Activated T-helper 1 cell treated with anti-CD3 and anti-CD28 coated beads, Interleukin-12 subunit alpha, Interleukin-12 subunit beta, Interleukin-2, Interleukin-4 antibody, amounts not matched to agents 30 ng/mL and 10 ng/mL and 1 ng/mL, durations not matched to agents 14 hours and 24 hours and 36 hours (primary cell): ENCODE data around the gene ALOX5. TPM values are rescaled to one million over a fixed set of nuclear protein-coding genes. Genes with fewer than 3 reads are reported as not detected.
A peak's percentile ranks its signal among the peaks of the same experiment; 100 is the strongest.
"Not testable (repeated sequence)": the region's sequence is repeated elsewhere in the genome, so short reads cannot be mapped to it uniquely, and the experiment has no call there.

Experiments used
- DNase-seq: peaks from one replicate; pipeline ENCODE4 v3.0.0; 2021; ENCODE audit warnings: low spot score
- H3K27ac Mint-ChIP-seq: one replicate; pipeline ENCODE4 v1.8.0; 2021; ENCODE audit warnings: mild to moderate bottlenecking, mixed read lengths
- H3K27me3 Mint-ChIP-seq: one replicate; pipeline ENCODE4 v1.8.0; 2022; ENCODE audit warnings: mild to moderate bottlenecking, moderate library complexity, mixed read lengths; ENCODE audit not compliant: insufficient read depth
- H3K36me3 Mint-ChIP-seq: one replicate; pipeline ENCODE4 v1.8.0; 2021; ENCODE audit warnings: low read depth, mixed read lengths
- H3K4me1 Mint-ChIP-seq: one replicate; pipeline ENCODE4 v1.8.0; 2021; ENCODE audit warnings: low read depth, mixed read lengths
- H3K4me3 Mint-ChIP-seq: one replicate; pipeline ENCODE4 v1.8.0; 2021; ENCODE audit warnings: mild to moderate bottlenecking, moderate library complexity, mixed read lengths
- H3K9me3 Mint-ChIP-seq: one replicate; pipeline ENCODE4 v1.8.0; 2021; ENCODE audit warnings: mixed read lengths
- intact Hi-C: fragments of 100-400 bp; cut with micrococcal nuclease; formaldehyde crosslinking; loops from one replicate; pipeline ENCODE4 v1.15.1; 2024
- total RNA-seq: library from RNA; stranded (reverse); gene quantifications from 2 replicates; pipeline ENCODE4 v1.2.3, GENCODE V29; 2022

The ALOX5 gene
- total RNA-seq = 2.9 and 3.1 TPM in 2 replicates

- Mint-ChIP-seq H3K9me3 (no peaks in the 10 kb centered on the region), H3K27me3 (peaks cover 59% of the 10 kb centered on the region), H3K4me3 (peak within 1 kb of the TSS; percentile 87), H3K4me1 (peaks cover 37% of the 10 kb centered on the region), H3K36me3 (peaks cover 2% of the 10 kb centered on the region), H3K27ac (peak within 1 kb of the TSS; percentile 67)
- peak; percentile 48 for DNase-seq
- intact Hi-C loops = loop anchor here (1.0 to 10.0 kb wide), 6 partner anchors 20 to 651 kb away; partner anchors contain the start of genes ZFAND4 and ZNF22
Observed at GRCh38 chr10:45373576-45374349, at the start of gene ALOX5. Gene ALOX5 (plus strand): TSS chr10:45374216. CDS start chr10:45374280, 64 bp downstream.

GRCh38 chr10:45325116-45325515 is 48.9 kb upstream of the ALOX5 start:
- intact Hi-C loops = no loop called here
- Mint-ChIP-seq H3K27me3 (peaks cover 41% of the 10 kb centered on the region), H3K9me3 (peaks cover 28% of the 10 kb centered on the region), H3K27ac (no peak overlapping the region), H3K4me3 (no peak overlapping the region), H3K36me3 (no peaks in the 10 kb centered on the region), H3K4me1 (no peaks in the 10 kb centered on the region)
- no peak for DNase-seq

- H3K4me1 Mint-ChIP-seq, intact Hi-C loops, H3K4me3 Mint-ChIP-seq, DNase-seq, H3K36me3 Mint-ChIP-seq, H3K27ac Mint-ChIP-seq: not testable (repeated sequence)
- H3K9me3 Mint-ChIP-seq = peaks cover 22% of the 10 kb centered on the region
- H3K27me3 Mint-ChIP-seq = peaks cover 48% of the 10 kb centered on the region
Observed at GRCh38 chr10:45326864-45327263, 47.2 kb upstream of the ALOX5 start.

GRCh38 chr10:45331824-45332223 is 42.2 kb upstream of the ALOX5 start:
- H3K4me1 Mint-ChIP-seq, H3K4me3 Mint-ChIP-seq, intact Hi-C loops, H3K27ac Mint-ChIP-seq, DNase-seq, H3K36me3 Mint-ChIP-seq: not testable (repeated sequence)
- peaks cover 15% of the 10 kb centered on the region for H3K9me3 Mint-ChIP-seq
- peaks cover 33% of the 10 kb centered on the region for H3K27me3 Mint-ChIP-seq

- no peak overlapping the region for H3K4me3 Mint-ChIP-seq
Observed at GRCh38 chr10:45339894-45340293, 34.1 kb upstream of the ALOX5 start.

GRCh38 chr10:45340420-45340819 is 33.6 kb upstream of the ALOX5 start:
- H3K4me1 Mint-ChIP-seq, H3K36me3 Mint-ChIP-seq, DNase-seq, H3K4me3 Mint-ChIP-seq, intact Hi-C loops, H3K27me3 Mint-ChIP-seq, H3K27ac Mint-ChIP-seq: not testable (repeated sequence)
- peaks cover 12% of the 10 kb centered on the region for H3K9me3 Mint-ChIP-seq

More at GRCh38 chr10:45339894-45340293, 34.1 kb upstream of the ALOX5 start:
- DNase-seq = no peak
- Mint-ChIP-seq H3K36me3 (no peaks in the 10 kb centered on the region), H3K27ac (no peak overlapping the region), H3K27me3 (peaks cover 11% of the 10 kb centered on the region), H3K4me1 (no peaks in the 10 kb centered on the region), H3K9me3 (peaks cover 12% of the 10 kb centered on the region)
- intact Hi-C loops = no loop called here

GRCh38 chr10:45346652-45347335 is 27.2 kb upstream of the ALOX5 start:
- Mint-ChIP-seq H3K27me3 (peaks cover 11% of the 10 kb centered on the region), H3K9me3 (peaks cover 13% of the 10 kb centered on the region)
- DNase-seq, H3K36me3 Mint-ChIP-seq, H3K4me3 Mint-ChIP-seq, H3K4me1 Mint-ChIP-seq, intact Hi-C loops, H3K27ac Mint-ChIP-seq: not testable (repeated sequence)

- peaks cover 11% of the 10 kb centered on the region for H3K27me3 Mint-ChIP-seq
- intact Hi-C loops, H3K27ac Mint-ChIP-seq, H3K4me1 Mint-ChIP-seq, H3K36me3 Mint-ChIP-seq, DNase-seq, H3K4me3 Mint-ChIP-seq: not testable (repeated sequence)
- peaks cover 13% of the 10 kb centered on the region for H3K9me3 Mint-ChIP-seq
Observed at GRCh38 chr10:45347464-45347863, 26.6 kb upstream of the ALOX5 start.

GRCh38 chr10:45348196-45348765 is 25.7 kb upstream of the ALOX5 start:
- peaks cover 11% of the 10 kb centered on the region for H3K27me3 Mint-ChIP-seq
- H3K4me1 Mint-ChIP-seq = peaks cover 14% of the 10 kb centered on the region
- H3K27ac Mint-ChIP-seq, DNase-seq, H3K36me3 Mint-ChIP-seq, H3K4me3 Mint-ChIP-seq, intact Hi-C loops: not testable (repeated sequence)
- peaks cover 13% of the 10 kb centered on the region for H3K9me3 Mint-ChIP-seq

GRCh38 chr10:45353186-45353585 is 20.8 kb upstream of the ALOX5 start:
- intact Hi-C loops = loop anchor here (1.0 to 2.0 kb wide), 4 partner anchors 20 to 117 kb away; no protein-coding TSS in a partner anchor
- DNase-seq = no peak
- Mint-ChIP-seq H3K9me3 (peaks cover 7% of the 10 kb centered on the region), H3K4me1 (peaks cover 42% of the 10 kb centered on the region), H3K27ac (peak overlapping the region; percentile 56), H3K36me3 (no peaks in the 10 kb centered on the region), H3K27me3 (peaks cover 8% of the 10 kb centered on the region), H3K4me3 (no peak overlapping the region)

- peaks cover 6% of the 10 kb centered on the region for H3K27me3 Mint-ChIP-seq
- intact Hi-C loops = no loop called here
- no peak overlapping the region for H3K4me3 Mint-ChIP-seq
- no peaks in the 10 kb centered on the region for H3K36me3 Mint-ChIP-seq
- DNase-seq = no peak
- H3K27ac Mint-ChIP-seq = no peak overlapping the region
- H3K9me3 Mint-ChIP-seq = peaks cover under 1% of the 10 kb centered on the region
- H3K4me1 Mint-ChIP-seq = peaks cover 43% of the 10 kb centered on the region
Observed at GRCh38 chr10:45354261-45354660, 19.8 kb upstream of the ALOX5 start.

- intact Hi-C loops = no loop called here
- Mint-ChIP-seq H3K36me3 (peaks cover 2% of the 10 kb centered on the region), H3K4me3 (no peak overlapping the region), H3K27me3 (peaks cover 15% of the 10 kb centered on the region), H3K27ac (no peak overlapping the region), H3K4me1 (peaks cover 43% of the 10 kb centered on the region), H3K9me3 (peaks cover 5% of the 10 kb centered on the region)
- no peak for DNase-seq
Observed at GRCh38 chr10:45355494-45355893, 18.5 kb upstream of the ALOX5 start.

GRCh38 chr10:45358961-45359360 is 15.1 kb upstream of the ALOX5 start:
- H3K4me3 Mint-ChIP-seq, DNase-seq, H3K27ac Mint-ChIP-seq, H3K9me3 Mint-ChIP-seq, intact Hi-C loops: not testable (repeated sequence)
- Mint-ChIP-seq H3K4me1 (peaks cover 32% of the 10 kb centered on the region), H3K27me3 (peaks cover 35% of the 10 kb centered on the region), H3K36me3 (peaks cover 10% of the 10 kb centered on the region)
